ENCODE measurements around the gene CMBL. TPM values are rescaled to one million over a fixed set of nuclear protein-coding genes. Genes with fewer than 3 reads are reported as not detected.
"Not testable (repeated sequence)": the region's sequence is repeated elsewhere in the genome, so short reads cannot be mapped to it uniquely, and the experiment has no call there.

The CMBL gene
- total and polyA plus RNA-seq, 2 donors from 2014 or later: 36.6 to 243 TPM

DNA sequence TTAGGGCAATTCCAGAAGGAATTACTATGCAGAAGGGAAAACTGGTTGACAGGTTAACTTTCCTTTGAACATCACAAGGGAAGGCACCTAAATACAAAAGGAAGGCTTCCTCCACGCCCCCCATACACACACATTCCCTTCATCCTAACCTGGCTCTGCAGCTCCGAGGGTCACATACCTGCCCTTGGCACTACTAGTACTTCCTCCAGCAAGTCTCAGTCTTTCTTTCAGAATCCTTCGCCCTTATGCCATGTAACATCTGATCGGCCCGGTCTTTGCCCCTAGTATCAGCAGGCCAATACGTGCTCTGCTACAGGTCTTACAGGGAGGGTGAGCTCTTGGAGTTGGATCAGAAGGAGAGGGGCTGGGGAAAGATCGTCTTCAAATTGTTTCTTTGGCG lies 44.2 kb upstream of the CMBL start:
- H3K27me3 ChIP-seq (ENCODE audit: control insufficient read depth, insufficient read depth, low read length): no peaks in the 10 kb centered on the region
- no peak for DNase-seq
- intact Hi-C loops (cut with DNase I): no loop called here

DNA sequence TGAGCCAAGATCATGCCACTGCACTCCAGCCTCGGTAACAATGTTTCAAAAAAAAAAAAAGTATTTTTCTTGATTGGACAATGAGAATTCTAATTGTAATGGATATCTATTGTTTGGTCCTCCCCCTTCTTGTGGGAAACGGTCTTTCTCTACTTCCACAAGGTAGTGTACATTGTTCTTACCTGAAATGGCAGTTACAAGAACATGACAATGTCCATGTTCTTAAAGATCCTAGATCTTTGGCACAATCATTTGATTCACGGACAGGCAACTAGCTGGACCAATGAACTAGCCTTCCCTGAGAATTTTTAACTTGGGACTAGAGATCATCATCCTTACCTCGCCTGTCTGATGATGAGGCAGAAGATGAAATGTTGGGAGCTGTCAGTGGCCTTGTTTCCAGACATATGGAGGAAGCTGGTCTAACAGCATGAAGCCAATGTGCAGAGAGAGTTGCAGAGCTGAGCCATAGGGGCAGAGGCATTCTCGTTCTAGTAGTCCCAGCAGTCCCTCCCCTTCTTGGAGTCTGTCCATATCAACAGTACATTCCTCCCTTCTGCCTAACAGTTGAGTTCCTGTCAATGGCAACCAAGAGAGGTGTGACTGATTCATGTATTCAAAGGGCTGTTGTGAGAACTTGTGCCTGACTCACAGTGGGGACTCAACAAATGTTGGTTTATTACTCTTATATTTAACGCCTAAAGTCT lies 43.6 kb upstream of the CMBL start:
- intact Hi-C loops (cut with DNase I): no loop called here
- Histone ChIP-seq H3K36me3 (ENCODE audit: control insufficient read depth in 2 of 3, insufficient read depth in 3 of 3, low read length in 3 of 3) (no peaks in the 10 kb centered on the region), H3K9me3 (ENCODE audit: control insufficient read depth in 2 of 3, insufficient read depth in 1 of 3, low read length in 3 of 3) (no peaks in the 10 kb centered on the region), H3K9ac (ENCODE audit: low read length in 3 of 3) (no peak overlapping the region), H3K27me3 (ENCODE audit: control insufficient read depth, insufficient read depth, low read length) (no peaks in the 10 kb centered on the region), H3K27ac (ENCODE audit: low read depth in 2 of 2, low read length in 2 of 2) (no peak overlapping the region), H3K4me1 (ENCODE audit: control insufficient read depth in 2 of 3, insufficient read depth in 2 of 3, low read depth in 1 of 3, low read length in 3 of 3) (peaks cover 0 to 7% (median 0%) of the 10 kb centered on the region in 3 donors), H3K4me3 (ENCODE audit: low read length in 3 of 3) (peak overlapping the region in 1 of 3 donors; percentile 10)
- TF ChIP-seq, protein P1, sequence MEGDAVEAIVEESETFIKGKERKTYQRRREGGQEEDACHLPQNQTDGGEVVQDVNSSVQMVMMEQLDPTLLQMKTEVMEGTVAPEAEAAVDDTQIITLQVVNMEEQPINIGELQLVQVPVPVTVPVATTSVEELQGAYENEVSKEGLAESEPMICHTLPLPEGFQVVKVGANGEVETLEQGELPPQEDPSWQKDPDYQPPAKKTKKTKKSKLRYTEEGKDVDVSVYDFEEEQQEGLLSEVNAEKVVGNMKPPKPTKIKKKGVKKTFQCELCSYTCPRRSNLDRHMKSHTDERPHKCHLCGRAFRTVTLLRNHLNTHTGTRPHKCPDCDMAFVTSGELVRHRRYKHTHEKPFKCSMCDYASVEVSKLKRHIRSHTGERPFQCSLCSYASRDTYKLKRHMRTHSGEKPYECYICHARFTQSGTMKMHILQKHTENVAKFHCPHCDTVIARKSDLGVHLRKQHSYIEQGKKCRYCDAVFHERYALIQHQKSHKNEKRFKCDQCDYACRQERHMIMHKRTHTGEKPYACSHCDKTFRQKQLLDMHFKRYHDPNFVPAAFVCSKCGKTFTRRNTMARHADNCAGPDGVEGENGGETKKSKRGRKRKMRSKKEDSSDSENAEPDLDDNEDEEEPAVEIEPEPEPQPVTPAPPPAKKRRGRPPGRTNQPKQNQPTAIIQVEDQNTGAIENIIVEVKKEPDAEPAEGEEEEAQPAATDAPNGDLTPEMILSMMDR (IDR thresholded peaks at IDR 0.05; ENCODE audit: borderline replicate concordance, extremely low read depth, insufficient read depth): no peak
- FAIRE-seq (no peak), DNase-seq (peak in 1 of 5 donors; percentile 20)

More for the DNA sequence above, 44.2 kb upstream of the CMBL start:
- peak overlapping the region in 1 of 2 donors; percentile 37 for H3K27ac ChIP-seq (ENCODE audit: low read depth in 2 of 2, low read length in 2 of 2)
- no peak for FAIRE-seq
- TF ChIP-seq, protein P1 (IDR thresholded peaks at IDR 0.05; ENCODE audit: borderline replicate concordance, extremely low read depth, insufficient read depth): no peak
- peak overlapping the region in 2 of 3 donors; percentile 10 to 90 for H3K4me3 ChIP-seq (ENCODE audit: low read length in 3 of 3)
- peaks cover 0 to 7% (median 0%) of the 10 kb centered on the region in 3 donors for H3K4me1 ChIP-seq (ENCODE audit: control insufficient read depth in 2 of 3, insufficient read depth in 2 of 3, low read depth in 1 of 3, low read length in 3 of 3)
- H3K9me3 ChIP-seq (ENCODE audit: control insufficient read depth in 2 of 3, insufficient read depth in 1 of 3, low read length in 3 of 3): no peaks in the 10 kb centered on the region
- H3K36me3 ChIP-seq (ENCODE audit: control insufficient read depth in 2 of 3, insufficient read depth in 3 of 3, low read length in 3 of 3): no peaks in the 10 kb centered on the region
- H3K9ac ChIP-seq (ENCODE audit: low read length in 3 of 3): peak overlapping the region in 1 of 3 donors; percentile 10

DNA sequence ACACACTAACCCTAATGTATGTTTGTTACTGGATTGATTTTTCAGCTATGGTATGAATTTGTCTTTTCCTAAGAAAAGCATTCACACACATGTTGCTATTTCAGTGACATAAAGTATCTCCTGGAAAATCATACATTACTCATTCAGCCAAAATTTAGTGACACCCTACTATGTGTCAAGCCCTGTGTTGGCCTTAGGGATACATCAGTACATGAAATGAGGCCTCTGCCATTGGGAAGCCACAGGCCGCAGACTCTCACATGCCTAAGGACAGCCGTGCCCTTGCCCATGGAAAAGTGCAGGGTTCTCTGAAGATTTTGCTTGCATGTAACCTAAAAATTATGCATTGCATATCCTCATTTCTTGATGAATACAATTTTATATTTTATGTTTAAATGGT lies 40.6 kb upstream of the CMBL start:
- FAIRE-seq: no peak
- Histone ChIP-seq H3K27ac (ENCODE audit: low read depth in 2 of 2, low read length in 2 of 2) (no peak overlapping the region), H3K9me3 (ENCODE audit: control insufficient read depth in 2 of 3, insufficient read depth in 1 of 3, low read length in 3 of 3) (no peaks in the 10 kb centered on the region), H3K27me3 (ENCODE audit: control insufficient read depth, insufficient read depth, low read length) (no peaks in the 10 kb centered on the region), H3K9ac (ENCODE audit: low read length in 3 of 3) (no peak overlapping the region), H3K4me3 (ENCODE audit: low read length in 3 of 3) (no peak overlapping the region), H3K4me1 (ENCODE audit: control insufficient read depth in 2 of 3, insufficient read depth in 2 of 3, low read depth in 1 of 3, low read length in 3 of 3) (peaks cover 0 to 7% (median 0%) of the 10 kb centered on the region in 3 donors), H3K36me3 (ENCODE audit: control insufficient read depth in 2 of 3, insufficient read depth in 3 of 3, low read length in 3 of 3) (no peaks in the 10 kb centered on the region)
- no peak for DNase-seq
- TF ChIP-seq, protein P1 (IDR thresholded peaks at IDR 0.05; ENCODE audit: borderline replicate concordance, extremely low read depth, insufficient read depth): no peak
- intact Hi-C loops (cut with DNase I): no loop called here

DNA sequence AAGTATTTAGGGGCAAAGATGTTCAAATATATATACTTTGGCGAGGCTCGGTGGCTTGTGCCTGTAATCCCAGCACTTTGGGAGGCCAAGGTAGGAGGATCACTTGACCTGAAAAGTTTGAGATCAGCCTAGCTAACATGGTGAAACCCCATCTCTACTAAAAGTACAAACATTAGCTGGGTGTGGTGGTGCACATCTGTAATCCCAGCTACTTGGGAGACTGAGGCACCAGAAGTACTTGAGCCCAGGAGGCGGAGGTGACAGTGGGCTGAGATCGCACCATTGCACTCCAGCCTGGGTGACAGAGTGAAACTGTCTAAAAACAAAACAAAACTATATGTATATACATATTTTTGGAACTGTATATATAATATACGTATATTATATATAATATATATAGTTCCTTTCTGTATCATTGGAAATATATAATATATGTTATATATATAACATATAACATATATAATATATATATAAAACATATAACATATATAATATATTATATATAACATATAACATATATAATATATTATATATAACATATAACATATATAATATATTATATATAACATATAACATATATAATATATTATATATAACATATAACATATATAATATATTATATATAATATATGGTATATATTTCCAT lies 36.9 kb upstream of the CMBL start:
- FAIRE-seq: peak; percentile 96
- H3K9ac ChIP-seq (ENCODE audit: low read length in 3 of 3); H3K4me3 ChIP-seq (ENCODE audit: low read length in 3 of 3); H3K36me3 ChIP-seq (ENCODE audit: control insufficient read depth in 2 of 3, insufficient read depth in 3 of 3, low read length in 3 of 3); H3K4me1 ChIP-seq (ENCODE audit: control insufficient read depth in 2 of 3, insufficient read depth in 2 of 3, low read depth in 1 of 3, low read length in 3 of 3); intact Hi-C loops (cut with DNase I); DNase-seq; H3K27ac ChIP-seq (ENCODE audit: low read depth in 2 of 2, low read length in 2 of 2); H3K27me3 ChIP-seq (ENCODE audit: control insufficient read depth, insufficient read depth, low read length); H3K9me3 ChIP-seq (ENCODE audit: control insufficient read depth in 2 of 3, insufficient read depth in 1 of 3, low read length in 3 of 3): not testable (repeated sequence)
